ENCODE measurements around the gene KIF6.
A peak's percentile ranks its signal among the peaks of the same experiment; 100 is the strongest.

DNA sequence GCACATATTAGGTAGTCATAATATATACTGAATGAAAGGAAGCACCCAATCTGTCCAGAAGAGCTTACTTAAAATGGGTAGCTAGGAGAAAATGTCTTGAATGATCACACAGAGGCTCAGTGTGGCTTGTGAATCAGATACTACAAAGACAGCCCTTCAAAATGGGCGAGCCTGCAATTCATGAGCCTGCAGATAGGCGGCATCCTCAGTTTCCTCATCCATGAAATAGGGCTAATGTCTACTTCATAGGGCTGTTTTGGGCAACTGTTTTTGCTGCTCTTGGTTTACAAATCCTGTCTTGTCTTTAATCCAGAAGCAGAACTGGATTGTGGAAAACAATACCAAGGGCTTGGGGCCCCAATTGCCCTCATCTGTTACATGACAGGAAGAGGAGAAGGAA, 273.4 kb downstream of the KIF6 start:
- TF ChIP-seq, protein P1, sequence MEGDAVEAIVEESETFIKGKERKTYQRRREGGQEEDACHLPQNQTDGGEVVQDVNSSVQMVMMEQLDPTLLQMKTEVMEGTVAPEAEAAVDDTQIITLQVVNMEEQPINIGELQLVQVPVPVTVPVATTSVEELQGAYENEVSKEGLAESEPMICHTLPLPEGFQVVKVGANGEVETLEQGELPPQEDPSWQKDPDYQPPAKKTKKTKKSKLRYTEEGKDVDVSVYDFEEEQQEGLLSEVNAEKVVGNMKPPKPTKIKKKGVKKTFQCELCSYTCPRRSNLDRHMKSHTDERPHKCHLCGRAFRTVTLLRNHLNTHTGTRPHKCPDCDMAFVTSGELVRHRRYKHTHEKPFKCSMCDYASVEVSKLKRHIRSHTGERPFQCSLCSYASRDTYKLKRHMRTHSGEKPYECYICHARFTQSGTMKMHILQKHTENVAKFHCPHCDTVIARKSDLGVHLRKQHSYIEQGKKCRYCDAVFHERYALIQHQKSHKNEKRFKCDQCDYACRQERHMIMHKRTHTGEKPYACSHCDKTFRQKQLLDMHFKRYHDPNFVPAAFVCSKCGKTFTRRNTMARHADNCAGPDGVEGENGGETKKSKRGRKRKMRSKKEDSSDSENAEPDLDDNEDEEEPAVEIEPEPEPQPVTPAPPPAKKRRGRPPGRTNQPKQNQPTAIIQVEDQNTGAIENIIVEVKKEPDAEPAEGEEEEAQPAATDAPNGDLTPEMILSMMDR (IDR thresholded peaks at IDR 0.05; ENCODE audit: low read length) = peak; percentile 44
- no peak for TF ChIP-seq EZH2phosphoT487 (IDR thresholded peaks at IDR 0.05; ENCODE audit: low read length)
